Activated CD8-positive, alpha-beta T cell treated with anti-CD3 and anti-CD28 coated beads, Interleukin-2, amount 10 ng/mL, durations not matched to agents 7 days and 5 days (primary cell): ENCODE results near the gene RAF1. TPM values are rescaled to one million over a fixed set of nuclear protein-coding genes. Genes with fewer than 3 reads are reported as not detected.

Experiments
- ATAC-seq: fragments of 150-1000 bp; cut with Tn5 transposase; one replicate; pipeline ENCODE4 v1.10.0; 2021; ENCODE audit warnings: moderate library complexity
- CTCF ChIA-PET: fragments of 350-600 bp; sonication (Branson Sonifier 250); formaldehyde crosslinking; loops from one replicate; lab custom pipeline; 2021; ENCODE audit warnings: antibody characterized with exemption; lab: Charles Lee
- POLR2A ChIA-PET: fragments of 350-600 bp; sonication (Branson Sonifier 250); formaldehyde crosslinking; loops from one replicate; lab custom pipeline; 2021; ENCODE audit warnings: antibody characterized with exemption; lab: Charles Lee
- DNase-seq: peaks from one replicate; pipeline ENCODE4 v3.0.0-alpha.2; 2020
- H3K27ac Mint-ChIP-seq: one replicate; pipeline ENCODE4 v1.8.0; 2021; ENCODE audit warnings: mild to moderate bottlenecking, mixed read lengths
- H3K27me3 Mint-ChIP-seq: one replicate; pipeline ENCODE4 v1.8.0; 2021; ENCODE audit warnings: low read depth, mixed read lengths
- H3K36me3 Mint-ChIP-seq: one replicate; pipeline ENCODE4 v1.8.0; 2021; ENCODE audit warnings: low read depth, mixed read lengths
- H3K4me1 Mint-ChIP-seq: one replicate; pipeline ENCODE4 v1.8.0; 2021; ENCODE audit warnings: low read depth, mixed read lengths
- H3K4me3 Mint-ChIP-seq: one replicate; pipeline ENCODE4 v1.8.0; 2021; ENCODE audit warnings: mild to moderate bottlenecking, mixed read lengths
- H3K9me3 Mint-ChIP-seq: one replicate; pipeline ENCODE4 v1.8.0; 2022; ENCODE audit warnings: mixed read lengths; ENCODE audit not compliant: insufficient read depth
- total RNA-seq, 2 experiments: library from RNA; stranded (reverse); gene quantifications; one replicate each; pipeline ENCODE4 v1.2.3, GENCODE V29; 2021

Gene RAF1
- total RNA-seq, 2 experiments from 2014 or later, result 86.5 to 91.6 TPM

- H3K36me3 Mint-ChIP-seq, result peaks cover 78% of the 10 kb centered on the region
Measured at GRCh38 chr3:12574661-12575060, 89.3 kb downstream of the RAF1 start.

GRCh38 chr3:12574131-12574530, 89.8 kb downstream of the RAF1 start:
- Mint-ChIP-seq H3K27me3 (no peaks in the 10 kb centered on the region), H3K9me3 (no peaks in the 10 kb centered on the region), H3K36me3 (peaks cover 76% of the 10 kb centered on the region), H3K4me3 (no peak overlapping the region), H3K27ac (peak overlapping the region; percentile 24), H3K4me1 (no peaks in the 10 kb centered on the region)
- DNase-seq (no peak), ATAC-seq (no peak)
- POLR2A ChIA-PET, result interaction anchor here (1.1 kb wide), 1 partner anchor 15 kb away, joined by 4 read pairs; no protein-coding TSS in a partner anchor
- CTCF ChIA-PET, result no interaction called here

More at GRCh38 chr3:12574661-12575060, 89.3 kb downstream of the RAF1 start:
- no peak for ATAC-seq
- ChIA-PET POLR2A (interaction anchor here (1.1 kb wide), 1 partner anchor 15 kb away, joined by 4 read pairs; no protein-coding TSS in a partner anchor), CTCF (no interaction called here)
- Mint-ChIP-seq H3K27ac (no peak overlapping the region), H3K27me3 (no peaks in the 10 kb centered on the region), H3K4me3 (no peak overlapping the region), H3K4me1 (no peaks in the 10 kb centered on the region), H3K9me3 (no peaks in the 10 kb centered on the region)
- DNase-seq, result no peak

DNA sequence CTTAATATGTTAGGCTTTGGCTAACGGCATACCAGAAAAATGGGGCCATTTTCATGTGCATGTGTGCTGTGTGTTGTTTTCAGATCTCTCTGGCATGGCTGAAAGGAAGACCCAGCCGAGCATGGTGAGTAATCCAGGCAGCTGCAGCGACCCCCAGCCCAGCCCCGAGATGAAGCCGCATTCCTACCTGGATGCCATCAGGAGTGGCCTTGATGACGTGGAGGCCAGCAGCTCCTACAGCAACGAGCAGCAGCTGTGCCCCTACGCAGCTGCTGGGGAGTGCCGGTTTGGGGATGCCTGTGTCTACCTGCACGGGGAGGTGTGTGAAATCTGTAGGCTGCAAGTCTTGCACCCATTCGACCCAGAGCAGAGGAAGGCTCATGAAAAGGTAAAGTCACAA, 91.9 kb downstream of the RAF1 start:
- no peaks in the 10 kb centered on the region for H3K27me3 Mint-ChIP-seq
- no peak overlapping the region for H3K4me3 Mint-ChIP-seq
- no peaks in the 10 kb centered on the region for H3K9me3 Mint-ChIP-seq
- H3K4me1 Mint-ChIP-seq, result no peaks in the 10 kb centered on the region
- ATAC-seq (no peak), DNase-seq (no peak)
- CTCF ChIA-PET, result no interaction called here
- no peak overlapping the region for H3K27ac Mint-ChIP-seq
- POLR2A ChIA-PET, result no interaction called here
- peaks cover 66% of the 10 kb centered on the region for H3K36me3 Mint-ChIP-seq

DNA sequence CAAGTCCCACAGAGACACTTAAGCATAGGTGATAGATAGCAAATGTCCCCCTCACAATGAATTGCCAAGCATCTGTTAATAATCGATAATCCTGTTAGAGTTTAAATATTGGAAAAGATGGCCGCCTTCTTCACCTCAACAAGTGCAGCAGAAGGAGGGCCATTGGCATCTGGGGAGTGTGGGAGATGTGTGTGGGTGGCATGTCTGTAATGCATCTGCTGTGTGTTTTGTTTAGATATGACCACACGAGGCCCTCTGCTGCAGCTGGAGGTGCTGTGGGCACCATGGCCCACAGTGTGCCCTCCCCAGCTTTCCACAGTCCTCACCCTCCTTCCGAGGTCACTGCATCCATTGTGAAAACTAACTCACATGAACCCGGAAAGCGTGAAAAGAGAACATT, 94.1 kb downstream of the RAF1 start:
- no peak overlapping the region for H3K27ac Mint-ChIP-seq
- no peak for DNase-seq

GRCh38 chr3:12568747-12569146, 95.2 kb downstream of the RAF1 start:
- Mint-ChIP-seq H3K27me3 (no peaks in the 10 kb centered on the region), H3K27ac (no peak overlapping the region), H3K4me1 (peaks cover 6% of the 10 kb centered on the region), H3K36me3 (peaks cover 59% of the 10 kb centered on the region), H3K9me3 (no peaks in the 10 kb centered on the region), H3K4me3 (no peak overlapping the region)
- DNase-seq, result no peak
- ATAC-seq, result no peak
- CTCF ChIA-PET, result no interaction called here
- POLR2A ChIA-PET, result no interaction called here

More for the DNA sequence above, 94.1 kb downstream of the RAF1 start:
- CTCF ChIA-PET, result no interaction called here
- Mint-ChIP-seq H3K4me1 (peaks cover 6% of the 10 kb centered on the region), H3K9me3 (no peaks in the 10 kb centered on the region), H3K27me3 (no peaks in the 10 kb centered on the region), H3K36me3 (peaks cover 64% of the 10 kb centered on the region), H3K4me3 (no peak overlapping the region)
- POLR2A ChIA-PET, result no interaction called here
- no peak for ATAC-seq

- no peak overlapping the region for H3K4me3 Mint-ChIP-seq
- H3K27me3 Mint-ChIP-seq, result no peaks in the 10 kb centered on the region
- POLR2A ChIA-PET, result no interaction called here
- no peak for DNase-seq
- no peaks in the 10 kb centered on the region for H3K9me3 Mint-ChIP-seq
- no peak overlapping the region for H3K27ac Mint-ChIP-seq
- peaks cover 6% of the 10 kb centered on the region for H3K4me1 Mint-ChIP-seq
- peaks cover 50% of the 10 kb centered on the region for H3K36me3 Mint-ChIP-seq
- ATAC-seq, result no peak
- CTCF ChIA-PET, result no interaction called here
Measured at GRCh38 chr3:12566976-12567375, 96.9 kb downstream of the RAF1 start.

DNA sequence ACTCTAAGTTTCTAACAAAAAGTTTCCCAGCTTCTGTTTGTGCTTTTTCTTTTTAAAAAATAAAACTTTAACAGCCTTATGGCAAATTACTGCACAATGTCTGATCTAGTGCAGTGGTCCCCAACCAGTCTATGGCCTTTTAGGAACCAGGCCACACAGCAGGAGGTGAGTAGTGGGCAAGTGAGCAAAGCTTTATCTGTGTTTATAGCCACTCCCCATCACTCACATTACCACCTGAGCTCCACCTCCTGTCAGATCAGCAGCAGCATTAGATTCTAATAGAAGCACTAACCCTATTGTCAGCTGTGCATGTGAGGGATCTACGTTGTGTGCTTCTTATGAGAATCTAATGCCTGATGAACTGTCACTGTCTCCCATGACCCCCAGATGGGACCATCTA, 101.5 kb downstream of the RAF1 start:
- POLR2A ChIA-PET, result no interaction called here
- DNase-seq (no peak), ATAC-seq (no peak)
- Mint-ChIP-seq H3K27ac (no peak overlapping the region), H3K4me3 (no peak overlapping the region), H3K27me3 (no peaks in the 10 kb centered on the region), H3K9me3 (no peaks in the 10 kb centered on the region), H3K36me3 (peaks cover 22% of the 10 kb centered on the region), H3K4me1 (peaks cover 42% of the 10 kb centered on the region)
- CTCF ChIA-PET, result interaction anchor here (0.6 to 0.8 kb wide), 2 partner anchors 9 to 248 kb away, joined by 3 read pairs; no protein-coding TSS in a partner anchor

- ATAC-seq, result no peak
- peaks cover 45% of the 10 kb centered on the region for H3K4me1 Mint-ChIP-seq
- H3K36me3 Mint-ChIP-seq, result peaks cover 17% of the 10 kb centered on the region
- POLR2A ChIA-PET, result interaction anchor here (0.6 to 1.0 kb wide), 3 partner anchors 30 to 101 kb away, joined by 3 read pairs; partner anchors contain the start of gene TSEN2
- H3K9me3 Mint-ChIP-seq, result no peaks in the 10 kb centered on the region
- DNase-seq, result no peak
- CTCF ChIA-PET, result no interaction called here
- H3K4me3 Mint-ChIP-seq, result no peak overlapping the region
- no peaks in the 10 kb centered on the region for H3K27me3 Mint-ChIP-seq
- H3K27ac Mint-ChIP-seq, result no peak overlapping the region
Measured at GRCh38 chr3:12561397-12561796, 102.5 kb downstream of the RAF1 start.

DNA sequence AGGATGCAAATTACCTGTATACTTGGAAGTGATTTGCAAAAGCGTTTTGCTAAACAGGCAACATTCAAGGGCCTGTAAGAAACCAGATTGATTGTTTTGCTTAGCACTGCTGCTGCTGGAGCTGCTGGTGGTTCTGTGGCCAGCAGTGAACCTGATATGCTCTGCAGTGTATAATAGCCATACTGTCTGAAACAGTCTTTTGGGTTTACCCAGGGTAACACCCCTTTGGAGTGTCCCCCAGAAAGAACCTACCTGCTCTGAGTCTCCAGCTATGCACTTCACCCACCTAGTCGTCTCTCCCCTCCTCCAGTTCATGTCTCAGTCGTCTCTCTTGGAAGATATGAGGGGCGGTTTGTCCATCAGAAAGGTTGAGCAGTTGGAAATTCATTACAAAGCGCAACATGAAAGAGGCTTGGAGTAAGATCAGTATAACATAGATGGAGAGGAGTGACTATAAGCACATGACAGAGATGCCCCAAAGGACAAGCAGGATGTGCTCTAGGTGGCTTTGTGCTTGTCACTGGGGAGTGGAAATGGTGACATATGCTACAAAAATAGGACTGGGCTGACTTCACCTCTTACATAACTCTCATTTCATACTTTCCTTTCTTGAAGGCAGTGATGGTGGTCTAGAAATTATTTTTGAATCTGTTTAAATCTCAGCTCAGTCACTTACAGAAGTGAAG, 103.3 kb downstream of the RAF1 start:
- Mint-ChIP-seq H3K36me3 (peaks cover 11% of the 10 kb centered on the region), H3K4me3 (no peak overlapping the region), H3K9me3 (no peaks in the 10 kb centered on the region), H3K4me1 (peaks cover 46% of the 10 kb centered on the region), H3K27me3 (peaks cover 3% of the 10 kb centered on the region), H3K27ac (peak overlapping the region; percentile 50)
- DNase-seq (peak; percentile 40), ATAC-seq (no peak)
- POLR2A ChIA-PET, result interaction anchor here (1.0 kb wide), 2 partner anchors 76 to 102 kb away, joined by 3 read pairs; partner anchors contain the start of gene TSEN2
- CTCF ChIA-PET, result no interaction called here

- Mint-ChIP-seq H3K4me1 (peaks cover 48% of the 10 kb centered on the region), H3K27ac (no peak overlapping the region), H3K36me3 (peaks cover 4% of the 10 kb centered on the region), H3K9me3 (no peaks in the 10 kb centered on the region), H3K4me3 (no peak overlapping the region), H3K27me3 (peaks cover 9% of the 10 kb centered on the region)
- no peak for ATAC-seq
- POLR2A ChIA-PET, result interaction anchor here (1.0 to 1.6 kb wide), 2 partner anchors 15 to 105 kb away, joined by 4 to 5 read pairs; partner anchors contain the start of gene RAF1
- no peak for DNase-seq
- CTCF ChIA-PET, result interaction anchor here (1.1 to 1.8 kb wide), 2 partner anchors 19 to 160 kb away, joined by 3 to 6 read pairs; no protein-coding TSS in a partner anchor
Measured at GRCh38 chr3:12559520-12559919, 104.4 kb downstream of the RAF1 start.

DNA sequence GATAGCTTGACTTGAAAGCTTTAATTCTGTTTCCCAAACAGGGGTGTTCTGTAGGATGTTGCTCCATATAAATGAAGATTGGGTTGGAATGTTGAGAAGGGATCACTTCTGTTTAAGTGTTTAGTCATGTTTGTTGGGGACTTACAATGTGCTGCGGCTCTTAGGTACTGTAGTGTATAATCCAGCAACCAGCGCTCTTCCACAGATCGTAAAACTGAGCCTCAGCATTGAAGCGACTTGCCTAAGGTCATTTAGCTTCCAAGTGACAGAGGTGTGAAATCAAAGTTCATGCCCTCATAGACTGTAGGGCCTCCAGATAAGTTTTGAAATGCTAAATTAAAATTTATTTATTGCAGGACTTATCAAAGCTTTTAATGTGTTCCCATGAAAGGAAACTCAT, 105.2 kb downstream of the RAF1 start:
- H3K9me3 Mint-ChIP-seq, result no peaks in the 10 kb centered on the region
- no peak for DNase-seq
- H3K4me3 Mint-ChIP-seq, result peak overlapping the region; percentile 82
- ATAC-seq, result no peak
- no peak overlapping the region for H3K27ac Mint-ChIP-seq
- peaks cover 1% of the 10 kb centered on the region for H3K36me3 Mint-ChIP-seq
- ChIA-PET CTCF (interaction anchor here (0.6 to 1.8 kb wide), 4 partner anchors 20 to 426 kb away, joined by 3 to 6 read pairs (median 3); no protein-coding TSS in a partner anchor), POLR2A (interaction anchor here (1.0 to 1.6 kb wide), 2 partner anchors 16 to 106 kb away, joined by 4 to 5 read pairs; partner anchors contain the start of gene RAF1)
- H3K27me3 Mint-ChIP-seq, result peaks cover 15% of the 10 kb centered on the region
- peaks cover 52% of the 10 kb centered on the region for H3K4me1 Mint-ChIP-seq
